Nephron (organoid): Measurements from ENCODE around the gene TMEM123.

Experiments used
- H3K27ac Mint-ChIP-seq, 3 experiments: 2 replicates each; pipeline ENCODE4 v1.8.0; 2020; ENCODE audit warnings: mixed read lengths in 3 of 3, mild to moderate bottlenecking in 2 of 3, moderate library complexity in 1 of 3
- H3K27me3 Mint-ChIP-seq: 2 replicates; pipeline ENCODE4 v1.8.0; 2021; ENCODE audit warnings: low read depth, mild to moderate bottlenecking, moderate library complexity, mixed read lengths
- H3K36me3 Mint-ChIP-seq: 2 replicates; pipeline ENCODE4 v1.8.0; 2020; ENCODE audit warnings: low read depth, mixed read lengths
- H3K4me1 Mint-ChIP-seq: 2 replicates; pipeline ENCODE4 v1.8.0; 2020; ENCODE audit warnings: mixed read lengths
- H3K4me3 Mint-ChIP-seq, 3 experiments: 2 replicates each; pipeline ENCODE4 v1.8.0; 2020; ENCODE audit warnings: mild to moderate bottlenecking in 3 of 3, mixed read lengths in 3 of 3, moderate library complexity in 2 of 3
- H3K9me3 Mint-ChIP-seq: 2 replicates; pipeline ENCODE4 v1.8.0; 2020; ENCODE audit warnings: mixed read lengths
- CTCF ChIP-seq, 3 experiments: fragments of 200-600 bp; sonication (generic); IDR thresholded peaks; one replicate each; pipeline ENCODE4 v1.5.0; 2021; ENCODE audit warnings: antibody characterized with exemption in 3 of 3; ENCODE audit not compliant: unreplicated experiment in 3 of 3

TMEM123 gene

DNA sequence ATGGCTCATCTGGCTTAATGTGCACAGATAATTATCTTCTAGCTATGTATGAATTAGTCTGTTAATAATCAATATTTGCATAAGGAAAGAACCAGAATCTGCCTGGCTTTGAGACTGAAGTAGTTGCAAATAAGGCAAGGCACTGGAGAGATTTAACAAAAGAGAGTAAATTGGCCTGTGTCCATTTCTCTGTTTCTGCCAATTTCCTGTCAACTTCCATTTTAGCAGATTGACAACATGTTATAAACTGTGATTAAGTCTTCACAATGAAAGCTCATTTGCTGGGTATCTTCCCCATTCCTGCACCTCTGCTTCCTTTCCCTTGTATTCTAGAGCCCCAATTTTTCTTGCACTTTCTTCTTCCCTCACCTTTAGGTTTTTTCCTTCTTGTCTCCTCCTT is 5.3 kb upstream of the TMEM123 start:
- no peak for TF ChIP-seq CTCF (IDR thresholded peaks at IDR 0.05; ENCODE audit: unreplicated experiment in 3 of 3)
- Mint-ChIP-seq H3K4me1 (peaks cover 12% of the 10 kb centered on the region), H3K9me3 (no peaks in the 10 kb centered on the region), H3K27ac (no peak overlapping the region), H3K4me3 (no peak overlapping the region), H3K27me3 (no peaks in the 10 kb centered on the region), H3K36me3 (no peaks in the 10 kb centered on the region)

- Mint-ChIP-seq H3K9me3 (no peaks in the 10 kb centered on the region), H3K27me3 (no peaks in the 10 kb centered on the region), H3K36me3 (no peaks in the 10 kb centered on the region), H3K4me1 (peaks cover 12% of the 10 kb centered on the region), H3K27ac (no peak overlapping the region), H3K4me3 (no peak overlapping the region)
- no peak for TF ChIP-seq CTCF (IDR thresholded peaks at IDR 0.05; ENCODE audit: unreplicated experiment in 3 of 3)
Measured at GRCh38 chr11:102457056-102457677, 4.6 kb upstream of the TMEM123 start.

- no peak overlapping the region for H3K4me3 Mint-ChIP-seq
- H3K4me1 Mint-ChIP-seq, result peaks cover 12% of the 10 kb centered on the region
- H3K9me3 Mint-ChIP-seq, result no peaks in the 10 kb centered on the region
- TF ChIP-seq CTCF (IDR thresholded peaks at IDR 0.05; ENCODE audit: unreplicated experiment in 3 of 3), result no peak
- no peaks in the 10 kb centered on the region for H3K27me3 Mint-ChIP-seq
- no peaks in the 10 kb centered on the region for H3K36me3 Mint-ChIP-seq
- no peak overlapping the region for H3K27ac Mint-ChIP-seq
Measured at GRCh38 chr11:102456381-102456780, 3.8 kb upstream of the TMEM123 start.

DNA sequence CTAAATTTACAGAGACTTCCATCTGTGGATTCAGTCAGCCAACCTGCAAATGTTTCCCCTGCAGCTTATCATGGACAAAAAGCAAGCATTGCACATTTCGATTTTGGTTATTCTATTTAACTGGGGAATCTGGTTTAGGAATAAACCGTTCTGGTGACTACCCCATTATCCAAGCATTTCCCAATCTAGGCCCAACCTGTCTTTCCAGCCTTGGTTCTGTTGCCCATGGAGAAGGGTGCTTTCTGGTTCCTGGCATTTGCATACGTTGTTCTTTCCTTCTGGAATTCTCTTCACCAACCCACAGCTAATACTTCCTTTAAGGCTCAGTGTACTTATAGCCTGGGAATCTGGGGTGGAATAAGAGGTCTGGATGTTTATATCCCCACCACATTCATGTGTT is 1.4 kb upstream of the TMEM123 start:
- Mint-ChIP-seq H3K27ac (peak overlapping the region; percentile 21 to 98 (median 54)), H3K27me3 (no peaks in the 10 kb centered on the region), H3K36me3 (no peaks in the 10 kb centered on the region), H3K9me3 (no peaks in the 10 kb centered on the region), H3K4me3 (peak overlapping the region; percentile 67 to 99 (median 75)), H3K4me1 (peaks cover 33% of the 10 kb centered on the region)
- no peak for TF ChIP-seq CTCF (IDR thresholded peaks at IDR 0.05; ENCODE audit: unreplicated experiment in 3 of 3)

GRCh38 chr11:102453302-102453695 is 734 bp upstream of the TMEM123 start:
- no peaks in the 10 kb centered on the region for H3K9me3 Mint-ChIP-seq
- H3K27ac Mint-ChIP-seq, result peak overlapping the region; percentile 98 to 99 (median 99)
- H3K27me3 Mint-ChIP-seq, result no peaks in the 10 kb centered on the region
- TF ChIP-seq CTCF (IDR thresholded peaks at IDR 0.05; ENCODE audit: unreplicated experiment in 3 of 3), result no peak
- peaks cover 39% of the 10 kb centered on the region for H3K4me1 Mint-ChIP-seq
- H3K36me3 Mint-ChIP-seq, result no peaks in the 10 kb centered on the region
- H3K4me3 Mint-ChIP-seq, result peak overlapping the region; percentile 99
